CD4-positive, alpha-beta T cell treated with Interleukin-21 for 1 hour (primary cell): ENCODE measurements around the gene ZNF385D.

Experiments
- DNase-seq: peaks from one replicate; pipeline ENCODE4 v3.0.0-alpha.2; 2020

The ZNF385D gene

DNA sequence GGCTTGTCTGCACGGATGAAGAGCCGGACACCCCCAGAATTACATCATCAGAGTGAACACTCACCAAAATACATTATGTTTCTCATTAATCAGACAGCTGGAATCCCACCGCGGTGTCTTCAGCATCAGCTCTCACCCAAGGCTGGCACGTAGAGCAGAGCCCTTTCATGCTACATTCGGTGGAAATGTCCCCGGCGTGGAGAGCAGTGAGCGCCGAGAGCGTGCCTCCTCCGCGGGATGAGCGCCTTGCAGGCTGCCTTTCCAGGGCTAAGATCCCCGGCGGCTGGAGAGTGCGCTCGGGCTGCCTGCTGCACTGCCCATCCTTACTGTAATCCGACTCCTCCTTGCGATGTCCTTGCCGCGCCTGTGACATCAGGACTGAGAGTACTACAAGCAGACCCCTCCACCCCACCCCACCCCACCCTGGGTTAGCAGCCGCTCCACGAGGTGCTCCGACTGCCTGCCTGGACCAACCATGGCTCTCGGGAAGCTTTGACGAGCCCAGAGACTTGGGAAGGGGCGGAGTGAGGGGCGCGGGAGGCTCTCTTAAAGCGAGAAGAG, at the start of gene ZNF385D:
ZNF385D (minus strand) TSS at position 380 of the 561 bp plus-strand sequence; CDS start at position 86, 294 bp downstream.
- no peak for DNase-seq

DNA sequence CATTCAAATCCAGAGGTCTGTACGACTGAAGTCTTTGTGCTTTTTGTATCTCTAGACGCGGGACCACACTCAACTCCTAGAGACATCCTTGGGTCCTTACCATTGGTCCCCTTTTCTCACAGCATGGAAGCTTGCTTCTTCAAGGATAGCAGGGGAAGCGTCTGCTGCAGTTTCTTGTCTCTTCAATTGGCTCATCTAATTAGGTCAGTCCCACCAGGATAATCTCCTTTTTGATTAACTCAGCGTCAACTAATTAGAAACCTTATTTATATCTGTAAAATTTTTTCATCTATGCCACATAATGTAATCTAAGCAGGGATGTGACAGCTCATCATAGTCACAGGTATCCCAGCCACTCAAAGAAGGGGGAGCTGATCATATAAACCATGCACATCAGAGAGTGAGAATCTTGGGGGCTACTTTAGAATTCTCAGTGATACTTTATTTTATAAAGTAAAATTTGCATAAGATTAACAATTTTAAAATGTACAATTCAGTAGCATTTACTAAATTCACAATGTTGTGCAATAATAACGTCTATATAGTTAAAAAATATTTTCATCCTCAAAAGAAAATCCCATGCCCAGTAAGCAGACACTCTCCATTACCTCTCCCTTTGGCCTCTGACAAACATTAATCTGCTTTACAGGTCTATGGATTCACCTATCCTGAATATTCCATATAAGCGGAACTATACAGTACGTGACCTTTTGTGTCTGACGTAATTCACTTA, 47.5 kb upstream of the ZNF385D start:
- no peak for DNase-seq

GRCh38 chr3:21795921-21796320, 44.9 kb upstream of the ZNF385D start:
- no peak for DNase-seq

- DNase-seq, result no peak
These were observed 44.3 kb upstream of the ZNF385D start for GRCh38 chr3:21795152-21795837.

DNA sequence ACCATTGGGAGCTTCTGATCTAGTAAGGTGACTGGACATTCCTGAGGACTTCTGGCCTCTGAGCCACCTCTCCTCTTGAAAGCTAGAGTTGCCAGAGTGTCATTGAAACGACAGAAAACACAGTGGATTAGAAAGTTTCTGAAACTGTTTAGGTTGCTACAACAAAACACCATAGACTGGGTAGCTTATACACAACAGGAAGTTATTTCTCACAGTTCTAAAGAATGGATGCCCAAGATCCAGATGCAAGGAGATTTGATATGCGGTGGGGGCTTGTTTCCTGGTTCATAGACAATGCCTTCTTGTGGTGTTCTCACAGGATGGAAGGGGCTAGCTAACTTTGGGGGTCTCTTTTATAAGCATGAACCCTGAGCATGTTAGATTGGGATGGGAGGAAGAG, 43.3 kb upstream of the ZNF385D start:
- DNase-seq, result no peak

GRCh38 chr3:21792176-21792575, 41.2 kb upstream of the ZNF385D start:
- DNase-seq, result no peak

- DNase-seq, result no peak
These were observed 40.3 kb upstream of the ZNF385D start for GRCh38 chr3:21791356-21791755.

- DNase-seq, result no peak
These were observed 39.5 kb upstream of the ZNF385D start for GRCh38 chr3:21790466-21790865.

GRCh38 chr3:21789730-21790129, 38.7 kb upstream of the ZNF385D start:
- DNase-seq, result no peak

DNA sequence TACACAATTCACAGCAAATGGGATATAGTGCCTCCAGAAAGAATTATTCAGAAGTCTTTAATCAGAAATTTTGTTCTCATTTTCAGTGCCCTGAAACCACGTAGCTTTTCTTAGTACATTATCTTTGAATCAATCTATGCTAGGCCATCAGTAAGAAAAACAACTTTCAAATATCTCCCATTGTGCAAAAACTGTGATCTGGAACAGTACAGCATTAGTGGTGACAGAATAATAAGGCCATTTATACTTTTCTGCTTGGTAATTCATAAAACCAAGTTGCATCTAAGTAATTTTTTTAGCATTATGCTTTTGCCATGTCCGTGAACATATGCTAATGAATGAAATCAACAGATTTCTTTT, 35.4 kb upstream of the ZNF385D start:
- DNase-seq, result no peak

GRCh38 chr3:21785765-21786437, 34.9 kb upstream of the ZNF385D start:
- DNase-seq, result no peak

DNA sequence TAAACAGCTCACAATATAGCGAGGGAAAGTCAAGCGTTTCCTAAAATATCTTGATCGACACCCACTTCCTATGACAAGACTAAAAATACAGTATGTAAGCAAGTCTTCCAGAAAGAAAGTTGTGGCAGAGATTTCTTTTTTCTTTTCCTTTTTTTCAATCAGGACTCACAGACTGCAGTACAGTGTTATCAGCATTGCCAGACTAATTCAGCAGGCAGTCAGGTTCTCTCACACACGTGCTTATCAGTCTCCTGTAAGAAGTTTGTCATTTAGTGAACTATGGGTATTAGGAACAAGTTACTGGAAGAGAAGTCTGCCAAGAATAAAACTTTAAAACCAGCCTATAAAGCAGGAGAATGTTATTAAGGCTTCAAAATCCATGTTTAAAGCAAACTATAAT, 32.8 kb upstream of the ZNF385D start:
- DNase-seq, result no peak

DNA sequence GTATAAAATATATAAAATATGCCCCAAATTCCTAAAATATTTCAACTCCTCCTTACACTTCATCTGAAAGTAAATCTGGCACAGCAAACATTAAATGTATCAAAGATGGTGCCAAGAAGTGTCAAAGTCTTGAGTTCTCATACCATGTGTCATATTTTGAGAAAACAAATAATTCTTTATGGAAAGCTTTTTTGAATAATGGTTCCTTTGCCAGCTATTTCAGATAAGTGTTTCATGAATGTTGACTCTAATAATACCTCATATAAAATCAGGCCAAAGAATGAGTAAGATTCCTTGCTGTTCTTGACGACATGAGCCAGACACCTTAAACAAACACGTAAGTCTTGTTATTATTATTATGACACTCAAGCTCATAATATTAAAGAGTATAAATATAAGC, 30.3 kb upstream of the ZNF385D start:
- DNase-seq, result no peak

DNA sequence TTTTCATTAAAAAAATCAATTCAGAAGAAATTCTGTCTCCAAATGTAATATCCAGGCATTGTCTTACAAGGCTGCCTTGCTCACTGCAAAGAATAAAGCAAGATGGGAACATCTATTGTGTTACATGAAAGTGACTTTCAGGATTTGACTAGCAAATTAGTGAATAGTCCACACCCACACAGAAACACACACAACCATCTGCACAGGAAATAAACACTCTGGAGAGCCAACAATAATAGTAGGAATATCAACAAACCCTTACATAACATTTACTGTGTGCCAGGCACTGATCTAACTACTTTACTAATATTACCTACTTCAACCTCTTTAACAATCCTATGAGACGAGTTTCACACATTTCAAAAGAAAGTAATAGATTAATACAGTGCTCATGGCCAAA, 28.9 kb upstream of the ZNF385D start:
- no peak for DNase-seq

DNA sequence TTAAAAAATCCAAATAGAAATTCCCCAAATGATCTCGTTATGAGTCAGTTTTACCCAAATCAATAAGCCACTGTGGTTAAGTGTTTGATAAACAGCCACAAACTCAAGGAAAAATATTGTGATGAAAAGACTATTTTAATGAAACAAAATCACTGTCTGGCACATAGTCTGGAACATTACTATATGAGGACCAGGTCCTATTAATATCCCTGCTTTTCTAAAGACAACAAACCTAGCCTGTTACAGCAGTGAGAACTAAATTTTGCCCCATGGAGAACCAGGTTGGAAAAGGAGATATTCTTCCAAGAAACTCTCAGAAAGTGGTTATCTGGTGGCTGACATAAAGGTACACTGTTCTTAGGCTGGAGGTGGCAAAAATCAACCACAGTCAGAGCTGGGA, 27.7 kb upstream of the ZNF385D start:
- DNase-seq, result no peak

DNA sequence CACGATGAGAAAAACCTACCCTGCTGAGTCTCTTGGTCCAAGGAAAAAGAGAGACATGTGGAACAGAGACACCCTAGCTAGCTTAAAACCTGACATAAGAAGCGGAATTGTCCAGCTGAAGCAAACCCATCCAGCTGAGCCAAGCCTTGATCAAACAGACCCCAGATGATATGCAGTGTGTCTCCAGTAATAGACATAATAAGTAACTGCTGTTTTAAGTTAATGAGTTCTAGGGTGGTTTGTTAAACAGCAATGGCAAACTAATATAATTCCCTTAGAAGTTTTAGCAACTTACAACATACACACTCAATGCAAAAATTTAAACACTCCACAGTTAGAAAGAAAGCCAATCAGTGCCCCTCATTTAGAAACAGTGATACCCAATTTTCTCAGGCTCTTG, 26.8 kb upstream of the ZNF385D start:
- DNase-seq, result no peak

DNA sequence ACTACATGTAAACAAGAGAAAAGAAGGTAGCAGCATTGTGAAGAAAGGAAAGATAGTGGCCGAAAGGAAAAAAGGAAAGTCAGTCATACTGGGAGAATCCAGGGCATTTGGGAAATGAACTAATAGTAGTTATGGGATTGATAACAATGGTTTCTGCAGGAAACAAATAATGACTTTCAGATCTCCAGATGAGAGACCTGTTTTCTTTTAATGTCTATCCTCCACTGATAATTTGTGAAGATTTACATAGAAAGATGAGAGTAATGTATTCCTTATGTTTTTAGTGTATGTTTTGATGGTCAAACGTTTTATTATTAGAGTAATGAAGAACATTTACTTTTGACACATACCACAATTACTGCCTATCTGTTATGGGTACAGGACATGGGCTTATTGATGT, 15.0 kb upstream of the ZNF385D start:
- no peak for DNase-seq

DNA sequence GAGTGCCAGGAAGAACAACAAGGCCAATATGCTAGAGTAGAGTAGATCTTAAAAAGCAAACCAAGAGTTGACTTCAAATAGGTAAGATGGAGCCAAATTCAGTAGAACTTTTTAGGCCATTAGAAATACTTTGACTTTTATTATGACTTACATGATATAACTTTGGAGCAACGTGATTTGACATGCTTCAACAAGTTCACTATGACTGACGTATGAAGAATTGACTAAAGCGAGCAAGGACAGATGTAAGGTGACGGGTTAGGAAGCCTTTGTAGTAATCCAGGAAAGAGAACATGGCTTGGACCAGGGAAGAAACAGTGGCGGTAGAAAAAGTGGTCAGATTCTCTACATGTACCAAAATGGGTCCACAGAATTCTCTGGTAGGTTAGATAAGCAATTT, 4.9 kb upstream of the ZNF385D start:
- no peak for DNase-seq

GRCh38 chr3:21754839-21755238, 3.8 kb upstream of the ZNF385D start:
- no peak for DNase-seq

DNA sequence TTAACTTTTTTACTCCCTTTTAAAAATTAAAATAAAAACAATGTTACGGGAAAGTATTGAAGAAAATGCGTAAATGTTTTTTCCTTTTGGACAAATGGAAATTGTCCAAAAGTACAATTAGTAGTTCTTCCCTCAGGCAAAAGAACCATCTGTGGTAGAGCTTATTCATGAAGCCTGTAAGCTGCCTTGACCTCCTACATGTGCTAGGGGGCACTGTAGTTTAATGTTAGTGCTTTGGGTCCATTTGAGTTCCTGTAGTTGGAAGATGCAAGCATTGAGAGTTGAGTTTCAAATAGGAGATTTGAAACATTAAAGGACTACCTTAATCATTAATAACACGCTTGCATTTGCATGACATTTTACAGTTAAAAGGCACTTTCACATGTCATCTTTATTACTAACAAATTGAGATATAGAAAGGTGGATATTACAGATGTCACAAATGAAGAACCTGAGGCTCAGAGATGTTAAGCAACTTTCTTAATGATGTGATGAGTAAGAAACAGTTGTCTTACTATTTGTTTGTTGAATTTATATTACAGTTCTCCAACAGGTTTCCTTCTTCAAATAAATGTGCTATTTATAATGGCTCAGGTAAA, 1.8 kb upstream of the ZNF385D start:
- no peak for DNase-seq

DNA sequence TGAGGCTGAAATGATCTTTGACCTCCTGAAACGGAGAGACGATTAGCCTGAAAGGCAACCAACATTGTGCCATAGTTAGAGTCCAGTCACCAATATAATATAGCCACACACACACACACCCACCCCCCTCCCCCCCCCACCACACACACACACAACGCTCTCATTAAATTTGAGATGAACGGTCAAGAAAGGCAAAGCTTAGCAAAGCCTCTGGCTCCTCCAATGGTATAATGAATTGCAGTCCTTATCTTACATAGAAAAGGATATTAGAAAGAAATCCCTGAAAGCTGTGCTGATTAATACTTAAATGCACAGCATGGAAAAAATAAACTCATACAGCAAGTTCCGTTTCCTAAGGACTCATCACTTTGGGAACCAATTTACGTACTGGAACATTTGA, 876 bp upstream of the ZNF385D start:
- DNase-seq, result no peak

GRCh38 chr3:21750080-21750696, 822 bp downstream of the ZNF385D start:
- DNase-seq, result no peak

DNA sequence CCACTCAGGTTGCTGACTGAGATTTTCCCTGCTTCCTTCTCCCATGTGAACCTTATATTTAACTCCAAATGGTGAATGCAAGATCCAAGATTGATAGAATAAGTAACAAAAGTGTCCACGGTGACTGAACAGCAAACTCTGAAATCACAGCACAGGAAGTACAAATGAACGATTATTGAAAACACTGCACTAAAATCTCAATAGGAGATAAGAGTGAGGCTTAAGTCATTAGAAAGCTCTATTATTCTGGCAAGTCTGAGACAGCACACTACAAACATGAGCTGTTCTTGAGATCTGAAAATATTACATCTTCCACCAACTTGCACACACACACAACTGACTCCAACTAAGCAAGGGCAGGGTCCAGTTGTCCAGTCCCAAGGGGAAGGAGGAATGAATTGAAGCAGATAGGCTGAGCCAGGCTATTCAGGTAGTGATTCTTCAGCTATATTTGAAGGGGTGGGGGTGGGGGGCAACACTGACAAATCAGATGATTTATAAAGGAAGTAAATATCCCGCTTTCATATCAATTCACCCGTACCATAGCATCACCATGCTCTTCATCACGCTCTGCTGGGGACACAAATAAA, 2.9 kb downstream of the ZNF385D start:
- DNase-seq, result no peak
